H1 (cell line): ENCODE results near the gene FGF14. TPM values are rescaled to one million over a fixed set of nuclear protein-coding genes. Genes with fewer than 3 reads are reported as not detected.

Experiments
- CHD1 ChIP-seq: IDR thresholded peaks from 2 replicates; pipeline ENCODE4 v1.6.1; 2012; ENCODE audit warnings: low read depth, low read length, improper control_type of control experiment
- EP300 ChIP-seq, 2 experiments: IDR thresholded peaks; 1 replicate in 1 of 2; 2 replicates in 1 of 2; pipeline ENCODE4 v1.6.1; 2011 to 2012; ENCODE audit warnings: low read depth in 2 of 2, low read length in 2 of 2, mild to moderate bottlenecking in 2 of 2, borderline replicate concordance in 1 of 2, inconsistent platforms in 1 of 2, moderate library complexity in 1 of 2
- HDAC2 ChIP-seq, 2 experiments: fragments of 300-600 bp in 1 of 2; sonication (generic) in 1 of 2; IDR thresholded peaks; 2 replicates each; pipeline ENCODE4 v1.6.1; 2011 to 2012; ENCODE audit warnings: low read depth in 2 of 2, low read length in 2 of 2, mild to moderate bottlenecking in 2 of 2, moderate library complexity in 2 of 2, borderline replicate concordance in 1 of 2, inconsistent platforms in 1 of 2
- KDM4A ChIP-seq: IDR thresholded peaks from one replicate; pipeline ENCODE4 v1.7.1; 2012; ENCODE audit warnings: low read depth, mild to moderate bottlenecking, moderate library complexity, low read length, inconsistent platforms; ENCODE audit not compliant: severe bottlenecking
- polyA plus RNA-seq, 7 experiments: library from polyadenylated mRNA; depleted of rRNA in 3 of 7; stranded (reverse) in 5 of 7; unstranded in 2 of 7; fragments of >200 nt in 5 of 7; fragments of 200-250 nt in 2 of 7; gene quantifications; 1 replicate in 5 of 7; 2 replicates in 1 of 7; 4 replicates in 1 of 7; pipeline versions ENCODE4 v1.2.1 to v1.2.3, GENCODE V29; 2011 to 2013; ENCODE audit warnings: missing spikeins in 2 of 7, mixed read lengths in 2 of 7
- total RNA-seq: library from RNA; stranded (reverse); fragmentation: NEBNext Ultra II Directional; extraction: Animal tissue kit (Norgen Biotek cat#: 25700); gene quantifications from 2 replicates; pipeline ENCODE4 v1.2.1, GENCODE V29; 2021
- TF ChIP-seq, protein P1 (sequence below): IDR thresholded peaks from 2 replicates; pipeline ENCODE4 v1.6.1; 2012; ENCODE audit warnings: inconsistent platforms

FGF14 gene
- total and polyA plus RNA-seq, 2 of the 8 experiments (the other 6 are each of a cell fraction or from before 2014, with no cell fraction given) = 0.05 to 0.58 TPM

GRCh38 chr13:102311419-102311796 is 90.4 kb downstream of the FGF14 start (continued):
- TF ChIP-seq KDM4A = no peak
- TF ChIP-seq CHD1 = no peak
- TF ChIP-seq EP300 (IDR thresholded peaks at IDR 0.05; ENCODE audit: borderline replicate concordance in 1 of 2, low read depth in 2 of 2, low read length in 2 of 2) = no peak
- TF ChIP-seq, protein P1, sequence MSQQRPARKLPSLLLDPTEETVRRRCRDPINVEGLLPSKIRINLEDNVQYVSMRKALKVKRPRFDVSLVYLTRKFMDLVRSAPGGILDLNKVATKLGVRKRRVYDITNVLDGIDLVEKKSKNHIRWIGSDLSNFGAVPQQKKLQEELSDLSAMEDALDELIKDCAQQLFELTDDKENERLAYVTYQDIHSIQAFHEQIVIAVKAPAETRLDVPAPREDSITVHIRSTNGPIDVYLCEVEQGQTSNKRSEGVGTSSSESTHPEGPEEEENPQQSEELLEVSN = no peak
- TF ChIP-seq HDAC2 (IDR thresholded peaks at IDR 0.05; ENCODE audit: borderline replicate concordance in 1 of 2, low read depth in 2 of 2, low read length in 2 of 2) = no peak
